GM10266 (cell line): ENCODE results near the gene LYST.
"Not testable (repeated sequence)": the region's sequence is repeated elsewhere in the genome, so short reads cannot be mapped to it uniquely, and the experiment has no call there.

Source experiments
- DNase-seq: peaks from one replicate; pipeline ENCODE4 v3.0.0; 2012; ENCODE audit errors: extremely low spot score
- CTCF ChIP-seq: IDR thresholded peaks from 2 replicates; pipeline ENCODE4 v1.5.1; 2012; ENCODE audit warnings: mild to moderate bottlenecking, low read depth; ENCODE audit not compliant: control insufficient read depth, insufficient read depth; ENCODE audit errors: missing control alignments

LYST gene

GRCh38 chr1:235802573-235803346 is 63.9 kb downstream of the LYST start:
- DNase-seq = no peak
- no peak for TF ChIP-seq CTCF

GRCh38 chr1:235799264-235799663 is 67.4 kb downstream of the LYST start:
- no peak for DNase-seq
- no peak for TF ChIP-seq CTCF

- TF ChIP-seq CTCF = no peak
- DNase-seq = no peak
Observed at GRCh38 chr1:235791532-235792060, 75.1 kb downstream of the LYST start.

GRCh38 chr1:235790123-235790522 is 76.6 kb downstream of the LYST start:
- no peak for TF ChIP-seq CTCF
- no peak for DNase-seq

- not testable (repeated sequence) for DNase-seq
Observed at GRCh38 chr1:235786227-235786898, 80.3 kb downstream of the LYST start.

GRCh38 chr1:235784950-235785349 is 81.8 kb downstream of the LYST start:
- no peak for TF ChIP-seq CTCF
- no peak for DNase-seq

- DNase-seq = peak; percentile 9
- no peak for TF ChIP-seq CTCF
Observed at GRCh38 chr1:235783148-235783776, 83.4 kb downstream of the LYST start.
